Erythroblast (primary cell): ENCODE measurements around the gene FAN1.

ENCODE experiments used
- GATA1 ChIP-seq: IDR thresholded peaks from 2 replicates; pipeline ENCODE4 v1.6.1; 2011; ENCODE audit warnings: low read depth, mild to moderate bottlenecking, control low read depth, low read length, moderate library complexity
- POLR2A ChIP-seq: IDR thresholded peaks from 2 replicates; pipeline ENCODE4 v1.6.1; 2011; ENCODE audit warnings: mild to moderate bottlenecking, low read length

DNA sequence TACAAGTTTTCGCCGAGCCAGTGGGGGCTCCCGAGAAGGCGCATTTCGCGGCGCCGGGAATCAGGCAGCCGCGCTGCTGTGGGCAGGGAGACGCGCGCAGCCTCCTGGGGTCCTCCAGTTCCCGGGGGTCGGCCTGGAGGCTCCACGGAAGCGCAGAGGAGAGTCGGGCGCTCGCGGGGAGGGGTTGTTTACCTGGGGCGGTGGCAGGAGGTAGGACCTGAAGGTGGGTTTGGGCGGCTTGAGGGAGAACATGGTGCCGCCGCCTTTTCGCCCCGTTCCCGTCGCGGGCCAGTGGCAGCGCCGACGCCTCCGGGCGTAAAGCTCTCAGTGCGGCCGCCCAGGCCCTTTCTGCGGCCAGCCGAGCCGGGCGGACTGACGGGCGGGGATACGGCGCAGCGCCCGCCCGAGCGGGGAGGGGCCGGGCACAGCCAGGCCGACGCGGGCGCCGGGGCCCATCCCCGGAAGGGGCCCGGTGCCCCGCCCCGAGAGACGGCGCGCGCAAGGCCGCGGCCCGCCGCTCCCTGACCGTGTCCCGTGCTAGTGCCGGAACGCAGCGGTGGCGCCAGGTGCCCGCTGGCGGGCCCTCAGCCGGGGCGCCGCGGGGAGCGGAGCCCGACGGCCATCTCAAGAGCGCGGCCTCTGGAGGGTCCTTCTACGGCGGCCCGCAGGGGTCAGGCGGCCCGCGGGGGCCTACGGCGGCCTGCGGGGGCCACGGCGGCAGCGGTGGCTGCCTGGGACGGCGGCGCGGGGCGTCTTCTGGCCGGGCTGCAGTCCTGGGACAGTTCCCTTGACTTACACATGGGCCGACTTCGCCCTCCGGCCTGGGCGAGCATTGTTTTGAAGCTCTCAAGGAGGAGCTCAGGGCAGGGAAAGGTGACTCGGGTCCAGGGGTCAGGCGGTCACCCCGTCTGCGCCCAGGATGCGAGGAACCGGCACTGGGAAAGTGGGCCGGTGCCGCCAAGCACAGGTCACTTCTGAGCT lies 87.8 kb downstream of the FAN1 start, which contains the start of gene MTMR10:
- TF ChIP-seq POLR2A (peak; percentile 93), GATA1 (no peak)
